GM18505 (cell line): Measurements from ENCODE around the gene RRP9.
"Not testable (repeated sequence)": the region's sequence is repeated elsewhere in the genome, so short reads cannot be mapped to it uniquely, and the experiment has no call there.

Experiments used
- ATAC-seq: cut with Tn5 transposase; IDR thresholded peaks from one replicate; pipeline ENCODE4 v1.9.1; 2021; ENCODE audit not compliant: unreplicated experiment
- POLR2A ChIP-seq: IDR thresholded peaks from 4 replicates; pipeline ENCODE4 v1.6.1; 2011; ENCODE audit warnings: borderline replicate concordance; ENCODE audit not compliant: insufficient read depth, insufficient read length; ENCODE audit errors: extremely low read depth

The RRP9 gene, protein sequence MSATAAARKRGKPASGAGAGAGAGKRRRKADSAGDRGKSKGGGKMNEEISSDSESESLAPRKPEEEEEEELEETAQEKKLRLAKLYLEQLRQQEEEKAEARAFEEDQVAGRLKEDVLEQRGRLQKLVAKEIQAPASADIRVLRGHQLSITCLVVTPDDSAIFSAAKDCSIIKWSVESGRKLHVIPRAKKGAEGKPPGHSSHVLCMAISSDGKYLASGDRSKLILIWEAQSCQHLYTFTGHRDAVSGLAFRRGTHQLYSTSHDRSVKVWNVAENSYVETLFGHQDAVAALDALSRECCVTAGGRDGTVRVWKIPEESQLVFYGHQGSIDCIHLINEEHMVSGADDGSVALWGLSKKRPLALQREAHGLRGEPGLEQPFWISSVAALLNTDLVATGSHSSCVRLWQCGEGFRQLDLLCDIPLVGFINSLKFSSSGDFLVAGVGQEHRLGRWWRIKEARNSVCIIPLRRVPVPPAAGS

DNA sequence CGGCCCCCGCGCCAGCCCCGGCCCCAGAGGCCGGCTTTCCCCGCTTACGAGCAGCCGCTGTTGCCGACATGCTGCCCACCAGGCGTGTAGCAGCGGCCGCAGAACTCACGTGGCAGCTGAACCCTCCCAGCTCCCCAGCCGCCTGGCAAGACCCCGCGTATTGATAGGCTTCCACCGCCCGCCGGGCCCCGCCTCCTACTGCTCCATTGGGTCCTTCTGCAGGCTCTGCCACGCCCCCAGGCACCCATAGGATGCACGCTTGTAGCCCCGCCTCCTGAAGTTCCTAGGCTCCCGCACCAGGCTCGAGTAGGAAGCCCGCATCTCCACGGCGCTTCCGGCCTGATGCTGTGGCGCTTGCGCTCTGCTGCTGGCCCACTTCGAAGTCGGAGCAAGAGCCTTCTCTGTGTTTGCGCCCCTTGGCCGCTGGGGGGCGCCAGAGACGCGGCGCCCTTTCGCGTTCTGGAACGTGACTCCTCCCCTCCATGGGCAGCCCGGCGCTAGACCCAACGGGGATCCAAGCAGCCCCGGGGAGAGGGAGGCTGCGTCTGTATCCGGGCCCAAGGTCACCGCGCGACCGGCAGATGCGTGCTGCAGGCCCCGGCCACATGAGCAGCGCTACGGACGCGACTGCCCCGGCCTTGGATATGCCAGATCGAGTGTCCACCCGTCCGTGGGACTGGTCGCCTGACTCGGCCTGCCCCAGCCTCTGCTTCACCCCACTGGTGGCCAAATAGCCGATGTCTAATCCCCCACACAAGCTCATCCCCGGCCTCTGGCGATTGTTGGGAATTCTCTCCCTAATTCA, at the start of gene RRP9, which contains the start of gene PARP3:
Gene RRP9 (minus strand): TSS at position 107 of the 805 bp plus-strand sequence. CDS start 37 bp downstream, at position 70.
Gene PARP3 (plus strand): TSS at position 566 of the 805 bp plus-strand sequence. CDS start 993 bp downstream, outside the sequence.
- ATAC-seq = peak; percentile 89
- TF ChIP-seq POLR2A = peak; percentile 73

DNA sequence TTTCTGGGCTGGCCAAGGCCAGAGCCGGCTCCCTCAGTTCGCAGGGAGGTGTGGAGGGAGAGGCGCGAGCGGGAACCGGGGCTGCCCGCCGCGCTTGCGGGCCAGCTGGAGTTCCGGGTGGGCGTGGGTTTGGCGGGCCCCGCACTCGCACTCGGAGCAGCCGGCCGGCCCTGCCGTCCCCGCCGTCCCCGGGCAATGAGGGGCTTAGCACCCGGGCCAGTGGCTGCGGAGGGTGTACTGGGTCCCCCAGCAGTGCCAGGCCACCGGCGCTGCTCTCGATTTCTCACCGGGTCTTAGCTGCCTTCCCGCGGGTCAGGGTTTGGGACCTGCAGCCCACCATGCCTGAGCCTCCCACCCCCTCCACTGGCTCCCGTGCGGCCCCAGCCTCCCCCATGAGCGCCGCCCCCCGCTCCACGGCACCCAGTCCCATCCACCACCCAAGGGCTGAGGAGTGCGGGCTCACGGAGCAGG, 48.8 kb upstream of the RRP9 start:
- not testable (repeated sequence) for ATAC-seq

DNA sequence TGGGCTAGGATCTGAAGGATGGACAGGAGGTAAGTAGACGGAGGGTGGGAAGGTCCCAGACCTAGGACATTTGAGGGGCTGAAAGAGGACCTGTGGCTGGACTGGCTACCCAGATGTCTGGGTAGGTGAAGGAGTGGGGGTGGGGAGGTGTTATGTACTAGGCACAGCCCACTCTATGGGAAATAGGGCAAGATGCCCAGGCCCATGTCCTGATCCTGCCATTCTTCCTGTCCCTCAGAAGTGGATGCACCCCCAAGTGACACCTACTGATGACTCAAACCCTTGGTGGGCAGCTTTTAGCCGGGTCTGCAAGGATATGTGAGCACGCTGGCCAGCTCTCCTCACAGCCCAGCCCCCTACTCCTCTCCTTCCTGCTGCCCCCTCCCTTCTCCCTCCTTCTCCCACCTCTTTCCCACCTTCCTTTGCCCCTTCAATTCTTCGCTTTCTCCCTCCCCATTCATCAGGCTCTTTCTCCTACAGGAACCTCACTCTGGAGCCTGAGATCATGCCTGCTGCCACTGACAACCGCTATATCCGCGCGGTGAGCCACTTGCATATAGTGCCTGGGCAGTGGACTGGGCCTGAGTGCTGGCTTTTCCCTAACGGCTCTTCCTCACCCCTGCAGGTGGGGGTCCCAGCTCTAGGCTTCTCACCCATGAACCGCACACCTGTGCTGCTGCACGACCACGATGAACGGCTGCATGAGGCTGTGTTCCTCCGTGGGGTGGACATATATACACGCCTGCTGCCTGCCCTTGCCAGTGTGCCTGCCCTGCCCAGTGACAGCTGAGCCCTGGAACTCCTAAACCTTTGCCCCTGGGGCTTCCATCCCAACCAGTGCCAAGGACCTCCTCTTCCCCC, 46.8 kb upstream of the RRP9 start:
- no peak for ATAC-seq
- TF ChIP-seq POLR2A = no peak

DNA sequence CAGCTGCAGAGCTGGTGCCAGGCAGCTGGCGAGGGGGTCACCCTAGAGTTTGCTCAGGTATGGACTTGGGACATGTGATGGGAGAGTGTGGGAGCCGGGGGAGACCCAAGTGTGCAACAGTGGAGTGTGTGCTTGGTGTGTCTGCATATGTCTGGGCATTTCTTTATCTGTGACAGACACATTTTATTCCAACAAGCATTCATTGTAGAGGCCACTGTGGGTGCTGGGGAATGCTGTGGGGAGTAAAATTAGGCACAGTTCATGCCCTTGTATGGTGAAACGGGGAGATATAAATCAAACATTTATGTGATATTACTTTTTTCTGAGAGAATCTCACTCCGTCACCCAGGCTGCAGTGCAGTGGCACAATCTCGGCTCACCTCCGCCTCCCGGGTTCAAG, 45.9 kb upstream of the RRP9 start:
- ATAC-seq = no peak
- TF ChIP-seq POLR2A = no peak

DNA sequence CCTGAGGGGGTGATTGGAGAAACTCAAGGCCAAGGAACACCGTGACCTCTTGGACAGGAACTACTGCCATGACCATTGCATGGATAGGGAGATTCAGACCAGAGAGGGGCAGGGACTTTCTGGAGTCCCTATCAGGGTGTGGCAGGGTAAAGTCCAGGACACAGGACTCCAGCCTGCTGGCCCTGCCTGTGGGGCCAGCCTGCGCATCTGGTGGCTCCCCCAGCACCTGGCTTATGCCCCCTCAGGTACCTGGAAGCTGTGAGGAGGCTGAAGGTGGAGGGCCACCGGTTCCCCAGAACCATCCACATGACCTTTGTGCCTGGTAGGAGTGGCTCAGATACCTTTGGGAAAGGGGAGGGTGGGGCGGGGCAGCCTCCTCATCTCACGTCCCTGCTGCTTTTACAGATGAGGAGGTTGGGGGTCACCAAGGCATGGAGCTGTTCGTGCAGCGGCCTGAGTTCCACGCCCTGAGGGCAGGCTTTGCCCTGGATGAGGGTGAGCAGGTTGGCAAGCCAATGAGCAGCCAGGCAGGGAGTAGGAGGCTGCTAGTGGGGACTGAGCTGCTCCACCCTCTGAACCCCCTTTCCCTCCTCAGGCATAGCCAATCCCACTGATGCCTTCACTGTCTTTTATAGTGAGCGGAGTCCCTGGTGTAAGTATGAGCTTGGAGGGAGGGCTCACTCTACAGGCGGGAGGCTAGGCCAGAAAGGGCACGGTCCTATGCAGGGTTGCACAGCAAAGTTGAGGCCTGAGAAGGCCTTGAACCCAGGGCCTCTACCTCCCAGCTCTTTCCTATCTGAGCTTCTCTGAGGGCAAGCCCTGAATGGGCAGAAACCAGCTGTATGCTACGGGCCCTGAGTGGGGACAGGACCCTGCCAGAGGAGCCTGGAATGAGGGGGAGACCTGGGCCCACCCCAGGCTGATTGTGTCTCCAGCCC, 44.6 kb upstream of the RRP9 start:
- no peak for ATAC-seq
- TF ChIP-seq POLR2A = no peak

DNA sequence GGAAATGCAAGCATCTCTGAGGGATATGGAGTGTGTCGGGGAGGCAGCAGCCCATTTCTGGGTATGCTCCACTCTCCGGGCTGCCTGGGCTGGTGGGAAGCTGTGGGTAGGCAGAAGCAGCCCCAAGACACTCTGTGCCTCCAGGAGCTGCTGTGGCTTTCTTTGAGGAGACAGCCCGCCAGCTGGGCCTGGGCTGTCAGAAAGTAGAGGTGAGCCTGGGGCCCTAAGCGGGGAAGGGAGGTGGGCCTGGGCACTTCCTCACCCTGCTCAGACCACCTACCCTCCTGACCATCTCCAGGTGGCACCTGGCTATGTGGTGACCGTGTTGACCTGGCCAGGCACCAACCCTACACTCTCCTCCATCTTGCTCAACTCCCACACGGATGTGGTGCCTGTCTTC, 43.4 kb upstream of the RRP9 start:
- no peak for TF ChIP-seq POLR2A

DNA sequence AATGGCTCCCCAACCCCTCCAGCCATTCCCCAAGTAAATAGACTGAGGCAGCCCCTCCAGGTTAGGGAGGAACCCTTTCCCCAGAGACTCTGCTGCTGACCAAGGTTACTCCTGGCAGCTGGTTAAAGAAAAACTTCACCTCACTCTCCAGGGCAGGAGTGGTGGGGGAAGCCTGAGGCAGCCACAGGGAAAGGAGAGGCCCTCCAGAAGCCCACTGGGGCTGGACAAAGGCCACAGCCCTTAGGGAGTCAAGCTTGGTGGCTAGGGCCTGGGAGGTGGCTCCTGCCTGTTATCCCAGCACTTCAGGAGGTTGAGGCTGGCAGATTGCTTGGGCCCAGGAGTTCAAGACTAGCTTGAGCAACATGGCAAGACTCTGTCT, 42.6 kb upstream of the RRP9 start:
- no peak for ATAC-seq
- no peak for TF ChIP-seq POLR2A

More for the DNA sequence above, 43.4 kb upstream of the RRP9 start:
- no peak for ATAC-seq

DNA sequence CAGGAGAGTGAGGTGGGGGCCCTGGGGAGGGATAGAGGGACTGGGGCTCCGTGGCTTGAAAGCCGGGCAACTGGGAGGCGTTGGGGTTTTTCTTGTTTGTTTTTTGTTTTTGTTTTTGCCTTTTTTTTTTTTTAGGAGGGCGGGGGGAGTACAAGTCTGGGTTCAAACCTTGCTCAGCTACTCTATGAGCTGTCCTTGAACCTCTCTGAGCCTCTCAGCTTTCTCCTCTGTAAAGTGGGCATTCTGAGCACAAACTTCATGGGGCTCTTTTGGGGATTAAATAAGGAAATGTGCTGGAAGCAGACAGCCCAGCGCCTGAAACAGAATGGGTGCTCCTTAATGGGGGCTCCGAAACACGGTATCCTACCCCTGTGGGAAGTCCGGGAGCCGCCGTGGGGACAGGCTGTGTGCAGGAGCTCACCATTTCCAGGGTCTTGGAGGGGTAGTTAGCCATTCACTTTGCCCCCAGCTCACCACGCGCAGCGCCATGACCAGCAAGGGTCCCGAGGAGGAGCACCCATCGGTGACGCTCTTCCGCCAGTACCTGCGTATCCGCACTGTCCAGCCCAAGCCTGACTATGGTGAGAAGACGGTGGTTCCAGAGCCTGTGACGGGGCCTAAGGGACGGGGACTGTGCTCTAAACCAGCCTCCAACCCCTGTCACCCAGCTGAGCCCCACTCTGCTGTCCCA, 42.0 kb upstream of the RRP9 start:
- no peak for ATAC-seq
- no peak for TF ChIP-seq POLR2A

DNA sequence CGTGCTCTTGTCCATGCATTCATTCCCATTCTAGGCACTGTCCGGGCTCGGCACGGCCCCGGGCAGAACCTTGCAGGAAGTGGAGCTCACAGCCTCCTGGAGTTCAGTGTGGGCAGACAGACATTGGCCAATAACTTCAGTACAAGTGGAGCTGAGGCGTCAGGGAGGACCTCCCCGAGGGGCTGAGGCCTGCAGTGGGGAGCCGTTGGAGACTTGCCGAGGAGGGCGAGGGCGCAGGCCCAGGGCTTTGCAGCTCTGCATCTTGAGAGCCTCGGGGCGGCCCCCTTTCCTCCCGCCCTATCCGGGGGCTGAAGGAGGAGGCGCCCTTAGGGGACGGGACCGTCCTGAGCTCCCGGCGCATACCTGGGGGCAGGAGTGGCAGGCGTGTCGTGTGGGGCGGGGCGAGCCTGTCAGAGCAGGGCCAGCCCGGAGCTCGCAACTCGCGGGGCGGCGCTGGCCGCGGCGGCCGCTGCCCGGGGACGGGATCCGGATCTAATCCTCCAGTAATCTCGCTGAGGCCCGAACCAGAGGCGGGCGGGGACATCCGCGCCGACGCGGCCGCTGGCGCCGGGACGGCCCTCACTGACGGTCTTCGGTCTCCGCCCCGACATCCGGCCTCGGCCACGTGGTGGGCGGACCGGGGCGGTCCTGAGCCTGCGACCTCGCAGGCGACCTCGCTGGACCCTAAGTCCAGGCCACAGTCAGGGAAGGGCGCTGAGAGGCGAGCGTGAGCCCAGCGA, 41.3 kb upstream of the RRP9 start, which contains the start of gene ACY1:
Gene ACY1 (plus strand): TSS at position 698 of the 740 bp plus-strand sequence. CDS start 530 bp downstream, outside the sequence.
- peak; percentile 59 for ATAC-seq
- peak; percentile 74 for TF ChIP-seq POLR2A

DNA sequence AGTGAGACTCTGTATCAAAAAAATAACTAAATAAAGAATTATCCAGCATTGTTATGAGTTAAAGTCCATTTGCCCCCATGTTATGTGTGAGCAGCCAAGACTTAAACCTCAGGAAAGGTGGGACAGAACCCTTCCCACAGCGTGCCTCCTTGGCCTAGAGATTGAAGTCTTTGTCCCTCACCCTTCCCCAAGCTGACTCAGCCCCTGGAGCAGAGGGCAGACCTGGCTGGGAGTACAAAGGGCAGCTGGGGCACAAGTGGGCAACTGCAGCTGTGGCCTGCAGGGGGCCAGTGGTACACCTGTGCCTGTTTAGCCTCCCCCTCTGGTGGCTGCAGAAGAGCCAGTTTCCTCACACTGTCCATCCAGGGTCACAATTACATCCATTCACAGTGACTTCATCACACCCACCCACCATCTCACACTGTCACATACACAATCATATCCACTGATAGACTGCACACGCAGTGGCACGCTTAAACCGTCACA, 40.7 kb upstream of the RRP9 start:
- TF ChIP-seq POLR2A = no peak
- peak; percentile 39 for ATAC-seq
